Loucy (cell line): ENCODE results near the gene TC2N.
"Not testable (repeated sequence)": the region's sequence is repeated elsewhere in the genome, so short reads cannot be mapped to it uniquely, and the experiment has no call there.

Experiments
- H2AFZ ChIP-seq: fragments of 200-600 bp; sonication (generic); 2 replicates; pipeline ENCODE4 v1.6.0; 2016; ENCODE audit warnings: antibody characterized with exemption, mild to moderate bottlenecking, low read length, moderate library complexity
- H3F3A ChIP-seq: fragments of 200-600 bp; 2 replicates; pipeline ENCODE4 v1.6.0; 2016; ENCODE audit warnings: antibody characterized with exemption, low read depth, mild to moderate bottlenecking
- H3K27me3 ChIP-seq: fragments of 200-600 bp; sonication (generic); 2 replicates; pipeline ENCODE4 v1.6.1; 2014; ENCODE audit warnings: low read length, mild to moderate bottlenecking; ENCODE audit not compliant: insufficient read depth, poor library complexity, severe bottlenecking
- H3K36me3 ChIP-seq: fragments of 200-600 bp; sonication (generic); 2 replicates; pipeline ENCODE4 v1.6.1; 2016; ENCODE audit warnings: low read length; ENCODE audit not compliant: insufficient read depth
- H3K4me1 ChIP-seq: fragments of 200-600 bp; sonication (generic); 2 replicates; pipeline ENCODE4 v1.5.1; 2014; ENCODE audit warnings: low read length, mild to moderate bottlenecking; ENCODE audit not compliant: insufficient read depth, poor library complexity, severe bottlenecking
- H3K4me2 ChIP-seq: fragments of 200-600 bp; sonication (generic); 2 replicates; pipeline ENCODE4 v1.6.0; 2014; ENCODE audit warnings: antibody characterized with exemption, low read length, low read depth, mild to moderate bottlenecking; ENCODE audit not compliant: poor library complexity, severe bottlenecking
- H3K4me3 ChIP-seq: fragments of 200-600 bp; sonication (generic); 2 replicates; pipeline ENCODE4 v1.5.1; 2014; ENCODE audit warnings: low read length, mild to moderate bottlenecking, mixed read lengths; ENCODE audit not compliant: poor library complexity, severe bottlenecking
- H3K79me2 ChIP-seq: fragments of 200-600 bp; sonication (generic); 2 replicates; pipeline ENCODE4 v1.6.1; 2014; ENCODE audit warnings: low read length; ENCODE audit not compliant: insufficient read depth
- H3K9ac ChIP-seq: fragments of 200-600 bp; sonication (generic); 2 replicates; pipeline ENCODE4 v1.6.0; 2014; ENCODE audit warnings: mild to moderate bottlenecking, low read depth, low read length, moderate library complexity; ENCODE audit not compliant: poor library complexity, severe bottlenecking
- H3K9me2 ChIP-seq: fragments of 200-600 bp; sonication (generic); replicated peaks from 2 replicates; pipeline ENCODE4 v1.6.1; 2016; ENCODE audit warnings: low read depth, low read length, mixed read lengths
- H3K9me3 ChIP-seq: fragments of 200-600 bp; sonication (generic); 2 replicates; pipeline ENCODE4 v1.6.1; 2014; ENCODE audit warnings: mild to moderate bottlenecking, antibody characterized with exemption, low read length, low read depth; ENCODE audit not compliant: insufficient read depth
- H4K20me1 ChIP-seq: fragments of 200-600 bp; sonication (generic); 2 replicates; pipeline ENCODE4 v1.6.0; 2014; ENCODE audit warnings: antibody characterized with exemption, low read length, mild to moderate bottlenecking; ENCODE audit not compliant: insufficient read depth, poor library complexity, severe bottlenecking
- CTCF ChIP-seq: fragments of 200-600 bp; sonication (generic); conservative IDR thresholded peaks from 2 replicates; pipeline ENCODE4 v1.5.1; 2014; ENCODE audit warnings: mild to moderate bottlenecking, antibody characterized with exemption, low read length
- EZH2phosphoT487 ChIP-seq: fragments of 200-600 bp; IDR thresholded peaks from 2 replicates; pipeline ENCODE4 v1.6.1; 2018; ENCODE audit warnings: antibody characterized with exemption, mild to moderate bottlenecking, moderate library complexity, borderline replicate concordance

The TC2N gene

GRCh38 chr14:91810699-91811098 is 56.6 kb downstream of the TC2N start:
- no peak overlapping the region for H3K4me2 ChIP-seq
- H3K27me3 ChIP-seq = no peaks in the 10 kb centered on the region
- no peaks in the 10 kb centered on the region for H4K20me1 ChIP-seq
- TF ChIP-seq EZH2phosphoT487 (no peak), CTCF (no peak)
- peaks cover 22% of the 10 kb centered on the region; the same call in 1 of the 2 replicates for H3K9me3 ChIP-seq
- H3K9ac ChIP-seq = no peak overlapping the region
- no peak overlapping the region for H2AFZ ChIP-seq
- no peaks in the 10 kb centered on the region for H3K36me3 ChIP-seq
- no peaks in the 10 kb centered on the region for H3F3A ChIP-seq
- no peak overlapping the region for H3K4me3 ChIP-seq
- no peaks in the 10 kb centered on the region for H3K9me2 ChIP-seq
- H3K79me2 ChIP-seq = no peaks in the 10 kb centered on the region
- H3K4me1 ChIP-seq = no peaks in the 10 kb centered on the region

- TF ChIP-seq CTCF = no peak
- TF ChIP-seq EZH2phosphoT487 = no peak
- H3K4me3 ChIP-seq = no peak overlapping the region
- peaks cover 22% of the 10 kb centered on the region; the same call in 1 of the 2 replicates for H3K9me3 ChIP-seq
- H3K27me3 ChIP-seq = no peaks in the 10 kb centered on the region
- H3K9ac ChIP-seq = no peak overlapping the region
- no peaks in the 10 kb centered on the region for H3K9me2 ChIP-seq
- H3K36me3 ChIP-seq = no peaks in the 10 kb centered on the region
- H2AFZ ChIP-seq = no peak overlapping the region
- no peaks in the 10 kb centered on the region for H3K4me1 ChIP-seq
- no peak overlapping the region for H3K4me2 ChIP-seq
- H4K20me1 ChIP-seq = no peaks in the 10 kb centered on the region
- H3F3A ChIP-seq = no peaks in the 10 kb centered on the region
- no peaks in the 10 kb centered on the region for H3K79me2 ChIP-seq
Observed at GRCh38 chr14:91806716-91807115, 60.6 kb downstream of the TC2N start.

GRCh38 chr14:91806094-91806493 is 61.2 kb downstream of the TC2N start:
- not testable (repeated sequence) for H3K36me3 ChIP-seq, H3K4me1 ChIP-seq, H3K9ac ChIP-seq, H3K79me2 ChIP-seq, H3K9me2 ChIP-seq, H3K4me3 ChIP-seq, H3F3A ChIP-seq, H2AFZ ChIP-seq, H3K4me2 ChIP-seq, H4K20me1 ChIP-seq, H3K27me3 ChIP-seq
- peaks cover 21% of the 10 kb centered on the region; the same call in 1 of the 2 replicates for H3K9me3 ChIP-seq

- Histone ChIP-seq H3K36me3 (no peaks in the 10 kb centered on the region), H3K4me3 (no peak overlapping the region), H3K9me2 (no peaks in the 10 kb centered on the region), H3K9me3 (peaks cover 17% of the 10 kb centered on the region; the same call in 1 of the 2 replicates), H3K79me2 (no peaks in the 10 kb centered on the region), H3K4me2 (no peak overlapping the region), H3K4me1 (no peaks in the 10 kb centered on the region), H3K27me3 (no peaks in the 10 kb centered on the region), H4K20me1 (no peaks in the 10 kb centered on the region), H3K9ac (no peak overlapping the region), H2AFZ (no peak overlapping the region), H3F3A (no peaks in the 10 kb centered on the region)
- TF ChIP-seq EZH2phosphoT487 = no peak
- no peak for TF ChIP-seq CTCF
Observed at GRCh38 chr14:91805659-91806058, 61.7 kb downstream of the TC2N start.
